Lower leg skin (tissue), 3 donors: ENCODE measurements around the gene OVOL2.

Experiments
- POLR2A ChIP-seq, 2 donors: fragments of 450-650 bp; IDR thresholded peaks; one replicate each; pipeline ENCODE4 v1.6.1; 2016 to 2017; ENCODE audit warnings: antibody characterized with exemption in 2 of 2, mild to moderate bottlenecking in 1 of 2, moderate library complexity in 1 of 2
- TF ChIP-seq, protein P1 (sequence below), 3 donors: fragments of 450-650 bp; IDR thresholded peaks; one replicate each; pipeline ENCODE4 v1.5.1; 2016; ENCODE audit warnings: antibody characterized with exemption in 3 of 3, mild to moderate bottlenecking in 3 of 3, moderate library complexity in 2 of 3

DNA sequence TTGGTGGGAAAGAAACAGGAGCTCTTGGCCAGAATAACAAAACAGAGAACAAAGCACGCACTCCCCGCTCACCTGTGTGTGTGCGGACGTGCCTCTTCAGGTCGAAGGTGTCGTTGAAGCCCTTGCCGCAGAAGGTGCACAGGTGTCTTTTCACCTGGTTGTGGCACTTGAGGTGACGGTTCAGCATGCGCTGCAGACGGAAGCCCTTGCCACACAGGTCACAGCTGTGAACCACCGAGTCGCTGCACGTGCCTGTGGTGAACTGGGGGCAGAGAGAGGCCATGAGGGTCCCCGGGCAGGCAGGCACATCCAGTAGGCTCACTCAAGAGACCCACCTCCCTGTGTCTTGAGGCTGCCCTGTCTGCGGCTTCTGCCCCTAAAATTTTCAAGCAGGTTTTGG is 16.3 kb downstream of the OVOL2 start:
- TF ChIP-seq, protein P1, sequence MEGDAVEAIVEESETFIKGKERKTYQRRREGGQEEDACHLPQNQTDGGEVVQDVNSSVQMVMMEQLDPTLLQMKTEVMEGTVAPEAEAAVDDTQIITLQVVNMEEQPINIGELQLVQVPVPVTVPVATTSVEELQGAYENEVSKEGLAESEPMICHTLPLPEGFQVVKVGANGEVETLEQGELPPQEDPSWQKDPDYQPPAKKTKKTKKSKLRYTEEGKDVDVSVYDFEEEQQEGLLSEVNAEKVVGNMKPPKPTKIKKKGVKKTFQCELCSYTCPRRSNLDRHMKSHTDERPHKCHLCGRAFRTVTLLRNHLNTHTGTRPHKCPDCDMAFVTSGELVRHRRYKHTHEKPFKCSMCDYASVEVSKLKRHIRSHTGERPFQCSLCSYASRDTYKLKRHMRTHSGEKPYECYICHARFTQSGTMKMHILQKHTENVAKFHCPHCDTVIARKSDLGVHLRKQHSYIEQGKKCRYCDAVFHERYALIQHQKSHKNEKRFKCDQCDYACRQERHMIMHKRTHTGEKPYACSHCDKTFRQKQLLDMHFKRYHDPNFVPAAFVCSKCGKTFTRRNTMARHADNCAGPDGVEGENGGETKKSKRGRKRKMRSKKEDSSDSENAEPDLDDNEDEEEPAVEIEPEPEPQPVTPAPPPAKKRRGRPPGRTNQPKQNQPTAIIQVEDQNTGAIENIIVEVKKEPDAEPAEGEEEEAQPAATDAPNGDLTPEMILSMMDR (IDR thresholded peaks at IDR 0.05) = no peak
- TF ChIP-seq POLR2A (IDR thresholded peaks at IDR 0.05) = no peak
